ENCODE results near the gene GBP2.
A peak's percentile ranks its signal among the peaks of the same experiment; 100 is the strongest.

The GBP2 gene

DNA sequence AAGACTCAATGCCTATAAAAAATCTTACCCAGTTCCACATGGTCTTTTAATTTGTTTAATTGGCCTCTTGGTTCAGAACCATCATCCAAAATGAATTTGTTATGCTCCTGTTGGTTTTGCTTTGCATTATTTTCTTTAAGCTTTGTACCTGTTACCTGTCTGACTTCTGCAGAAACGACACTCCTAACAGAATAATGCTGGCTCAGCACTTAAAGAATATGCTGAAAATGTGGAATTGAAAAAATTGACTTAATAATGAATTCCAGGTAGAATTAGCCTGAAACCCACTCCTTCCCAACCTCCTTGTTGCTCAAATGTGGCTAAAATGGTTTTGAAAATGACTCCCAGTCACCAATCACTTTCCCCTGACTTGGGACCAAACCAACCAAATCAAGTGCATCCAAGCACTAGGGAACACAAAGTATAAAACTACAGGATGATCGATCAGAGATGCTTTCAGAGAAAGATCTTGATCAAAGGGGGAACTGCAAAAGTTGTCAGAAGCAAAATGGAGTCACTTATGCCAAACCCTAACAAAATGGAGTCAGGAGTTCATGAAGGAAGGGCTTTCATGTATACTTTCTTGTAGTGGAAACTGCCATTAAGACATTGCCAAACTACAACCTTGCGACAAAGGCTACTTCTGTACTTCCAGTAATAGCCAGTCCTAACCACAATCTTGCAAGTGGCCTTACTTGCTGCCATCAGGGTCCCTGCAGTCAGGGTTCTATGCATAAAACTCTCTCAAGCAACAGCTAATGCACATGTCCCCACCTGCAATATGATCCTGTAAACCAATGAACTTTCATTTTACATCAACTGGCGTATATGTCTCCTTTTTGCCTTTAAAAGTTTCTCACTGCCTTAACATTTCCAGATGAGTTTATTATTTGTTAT lies 44.5 kb upstream of the GBP2 start:
- TF ChIP-seq, protein P1, sequence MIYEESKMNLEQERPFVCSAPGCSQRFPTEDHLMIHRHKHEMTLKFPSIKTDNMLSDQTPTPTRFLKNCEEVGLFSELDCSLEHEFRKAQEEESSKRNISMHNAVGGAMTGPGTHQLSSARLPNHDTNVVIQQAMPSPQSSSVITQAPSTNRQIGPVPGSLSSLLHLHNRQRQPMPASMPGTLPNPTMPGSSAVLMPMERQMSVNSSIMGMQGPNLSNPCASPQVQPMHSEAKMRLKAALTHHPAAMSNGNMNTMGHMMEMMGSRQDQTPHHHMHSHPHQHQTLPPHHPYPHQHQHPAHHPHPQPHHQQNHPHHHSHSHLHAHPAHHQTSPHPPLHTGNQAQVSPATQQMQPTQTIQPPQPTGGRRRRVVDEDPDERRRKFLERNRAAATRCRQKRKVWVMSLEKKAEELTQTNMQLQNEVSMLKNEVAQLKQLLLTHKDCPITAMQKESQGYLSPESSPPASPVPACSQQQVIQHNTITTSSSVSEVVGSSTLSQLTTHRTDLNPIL (CRISPR knock-in tag; IDR thresholded peaks at IDR 0.05; ENCODE audit: low read depth), result no peak
- no peak for TF ChIP-seq ARNTL (CRISPR knock-in tag; IDR thresholded peaks at IDR 0.05; ENCODE audit: borderline replicate concordance, low read depth)
- TF ChIP-seq CSDC2 (CRISPR knock-in tag; IDR thresholded peaks at IDR 0.05), result no peak
- no peak for TF ChIP-seq ESRRG (CRISPR knock-in tag; IDR thresholded peaks at IDR 0.05)
- TF ChIP-seq, protein P2, sequence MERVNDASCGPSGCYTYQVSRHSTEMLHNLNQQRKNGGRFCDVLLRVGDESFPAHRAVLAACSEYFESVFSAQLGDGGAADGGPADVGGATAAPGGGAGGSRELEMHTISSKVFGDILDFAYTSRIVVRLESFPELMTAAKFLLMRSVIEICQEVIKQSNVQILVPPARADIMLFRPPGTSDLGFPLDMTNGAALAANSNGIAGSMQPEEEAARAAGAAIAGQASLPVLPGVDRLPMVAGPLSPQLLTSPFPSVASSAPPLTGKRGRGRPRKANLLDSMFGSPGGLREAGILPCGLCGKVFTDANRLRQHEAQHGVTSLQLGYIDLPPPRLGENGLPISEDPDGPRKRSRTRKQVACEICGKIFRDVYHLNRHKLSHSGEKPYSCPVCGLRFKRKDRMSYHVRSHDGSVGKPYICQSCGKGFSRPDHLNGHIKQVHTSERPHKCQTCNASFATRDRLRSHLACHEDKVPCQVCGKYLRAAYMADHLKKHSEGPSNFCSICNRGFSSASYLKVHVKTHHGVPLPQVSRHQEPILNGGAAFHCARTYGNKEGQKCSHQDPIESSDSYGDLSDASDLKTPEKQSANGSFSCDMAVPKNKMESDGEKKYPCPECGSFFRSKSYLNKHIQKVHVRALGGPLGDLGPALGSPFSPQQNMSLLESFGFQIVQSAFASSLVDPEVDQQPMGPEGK (CRISPR knock-in tag; IDR thresholded peaks at IDR 0.05; ENCODE audit: borderline replicate concordance), result no peak
- TF ChIP-seq OSR1 (CRISPR knock-in tag; IDR thresholded peaks at IDR 0.05), result no peak
- no peak for TF ChIP-seq POU6F1 (CRISPR knock-in tag; IDR thresholded peaks at IDR 0.05; ENCODE audit: borderline replicate concordance, low read depth)
- TF ChIP-seq ZFP3 (CRISPR knock-in tag; IDR thresholded peaks at IDR 0.05), result no peak
- no peak for TF ChIP-seq PPARA (CRISPR knock-in tag; IDR thresholded peaks at IDR 0.05; ENCODE audit: borderline replicate concordance)
- TF ChIP-seq ISL1 (CRISPR knock-in tag; IDR thresholded peaks at IDR 0.05), result no peak
- no peak for TF ChIP-seq TOX (CRISPR knock-in tag; IDR thresholded peaks at IDR 0.05; ENCODE audit: borderline replicate concordance)
- no peak for ATAC-seq

- TF ChIP-seq, protein P2 (CRISPR knock-in tag; IDR thresholded peaks at IDR 0.05; ENCODE audit: borderline replicate concordance), result no peak
- no peak for TF ChIP-seq ZFP3 (CRISPR knock-in tag; IDR thresholded peaks at IDR 0.05)
- TF ChIP-seq, protein P3, sequence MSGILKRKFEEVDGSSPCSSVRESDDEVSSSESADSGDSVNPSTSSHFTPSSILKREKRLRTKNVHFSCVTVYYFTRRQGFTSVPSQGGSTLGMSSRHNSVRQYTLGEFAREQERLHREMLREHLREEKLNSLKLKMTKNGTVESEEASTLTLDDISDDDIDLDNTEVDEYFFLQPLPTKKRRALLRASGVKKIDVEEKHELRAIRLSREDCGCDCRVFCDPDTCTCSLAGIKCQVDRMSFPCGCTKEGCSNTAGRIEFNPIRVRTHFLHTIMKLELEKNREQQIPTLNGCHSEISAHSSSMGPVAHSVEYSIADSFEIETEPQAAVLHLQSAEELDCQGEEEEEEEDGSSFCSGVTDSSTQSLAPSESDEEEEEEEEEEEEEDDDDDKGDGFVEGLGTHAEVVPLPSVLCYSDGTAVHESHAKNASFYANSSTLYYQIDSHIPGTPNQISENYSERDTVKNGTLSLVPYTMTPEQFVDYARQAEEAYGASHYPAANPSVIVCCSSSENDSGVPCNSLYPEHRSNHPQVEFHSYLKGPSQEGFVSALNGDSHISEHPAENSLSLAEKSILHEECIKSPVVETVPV (CRISPR knock-in tag; IDR thresholded peaks at IDR 0.05), result no peak
- no peak for TF ChIP-seq ZC3H10 (CRISPR knock-in tag; IDR thresholded peaks at IDR 0.05)
- TF ChIP-seq ESRRG (CRISPR knock-in tag; IDR thresholded peaks at IDR 0.05), result no peak
- no peak for TF ChIP-seq RARB (CRISPR knock-in tag; IDR thresholded peaks at IDR 0.05)
- TF ChIP-seq ISL1 (CRISPR knock-in tag; IDR thresholded peaks at IDR 0.05), result no peak
- TF ChIP-seq ARNTL (CRISPR knock-in tag; IDR thresholded peaks at IDR 0.05; ENCODE audit: borderline replicate concordance, low read depth), result no peak
- no peak for ATAC-seq
Measured at GRCh38 chr1:89169166-89169565, 43.3 kb upstream of the GBP2 start.

DNA sequence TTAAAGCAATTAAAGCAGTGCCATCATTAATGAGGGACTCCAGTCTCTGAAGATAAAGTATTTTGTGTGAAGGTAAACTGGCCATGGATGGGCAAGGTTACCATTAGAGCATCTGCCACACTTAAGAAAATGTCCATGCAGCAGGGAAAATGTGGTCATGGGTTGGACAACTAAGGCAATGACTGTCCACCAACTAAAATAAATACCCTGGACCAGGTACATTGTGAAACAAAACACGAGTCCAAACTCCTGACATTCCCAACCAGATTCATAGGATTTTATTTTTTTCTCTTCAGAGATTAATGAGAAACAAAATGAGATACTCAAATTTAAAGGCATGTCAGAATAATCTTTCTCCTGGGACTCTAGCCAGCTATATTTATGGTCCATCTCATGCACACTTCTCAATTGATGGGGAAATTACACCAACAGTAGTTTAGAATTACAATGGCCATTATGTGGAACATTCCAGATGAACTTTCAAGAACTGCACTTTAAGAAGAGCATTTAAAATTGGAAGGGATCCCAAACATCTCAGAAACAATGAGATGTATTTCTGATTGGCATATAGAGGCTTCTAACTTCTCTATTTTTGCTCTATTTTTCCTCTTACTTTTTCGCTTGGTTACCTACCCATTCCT lies 41.8 kb upstream of the GBP2 start:
- TF ChIP-seq ISL1 (CRISPR knock-in tag; IDR thresholded peaks at IDR 0.05), result peak; percentile 58
- TF ChIP-seq, protein P3 (CRISPR knock-in tag; IDR thresholded peaks at IDR 0.05), result no peak
- no peak for ATAC-seq

GRCh38 chr1:89166705-89167104 lies 40.8 kb upstream of the GBP2 start:
- TF ChIP-seq GLIS3 (CRISPR knock-in tag; IDR thresholded peaks at IDR 0.05), result no peak
- TF ChIP-seq SNAI2 (CRISPR knock-in tag; IDR thresholded peaks at IDR 0.05), result no peak
- no peak for TF ChIP-seq POU6F1 (CRISPR knock-in tag; IDR thresholded peaks at IDR 0.05; ENCODE audit: borderline replicate concordance, low read depth)
- TF ChIP-seq PPARA (CRISPR knock-in tag; IDR thresholded peaks at IDR 0.05; ENCODE audit: borderline replicate concordance), result no peak
- no peak for ATAC-seq

Measured in SK-N-SH treated with all-trans-retinoic acid at 6 μM for 48 hours (cell line).